Stomach (tissue), 9 donors: ENCODE data around the gene CDKN2AIPNL. TPM values are rescaled to one million over a fixed set of nuclear protein-coding genes. Genes with fewer than 3 reads are reported as not detected.

Experiments used
- DNase-seq, 2 donors: peaks; one replicate each; pipeline versions ENCODE4 v3.0.0 to v3.0.0-alpha.2; 2013 to 2019
- H3K27ac ChIP-seq, 5 donors: fragments of 200-600 bp in 4 of 5; sonication (generic) in 4 of 5; one replicate each; pipeline ENCODE4 v1.5.1; 2013 to 2019; ENCODE audit warnings: mild to moderate bottlenecking in 1 of 5, moderate library complexity in 1 of 5
- H3K27me3 ChIP-seq, 3 donors: fragments of 200-600 bp; sonication (generic); one replicate each; pipeline ENCODE4 v1.5.1; 2017 to 2019; ENCODE audit warnings: mixed run types in 1 of 3
- H3K36me3 ChIP-seq, 4 donors: fragments of 200-600 bp; sonication (generic); 1 replicate in 3 of 4; 2 replicates in 1 of 4; pipeline ENCODE4 v1.5.1; 2016 to 2019
- H3K4me1 ChIP-seq, 4 donors: fragments of 200-600 bp; sonication (generic); one replicate each; pipeline ENCODE4 v1.5.1; 2016 to 2019
- H3K4me3 ChIP-seq, 4 donors: fragments of 200-600 bp; sonication (generic) in 3 of 4; one replicate each; pipeline ENCODE4 v1.5.1; 2016 to 2019; ENCODE audit warnings: mild to moderate bottlenecking in 1 of 4
- H3K9me3 ChIP-seq, 4 donors: fragments of 200-600 bp; sonication (generic); one replicate each; pipeline ENCODE4 v1.5.1; 2016 to 2019
- CTCF ChIP-seq, 7 experiments: fragments of 450-650 bp in 4 of 7; fragments of 200-600 bp in 3 of 7; sonication (generic) in 3 of 7; IDR thresholded peaks; one replicate each; pipeline ENCODE4 v1.5.1; 2016 to 2019; ENCODE audit warnings: antibody characterized with exemption in 7 of 7, control low read depth in 2 of 7, mild to moderate bottlenecking in 1 of 7
- EP300 ChIP-seq: sonication (generic); formaldehyde crosslinking; IDR thresholded peaks from one replicate; pipeline ENCODE4 v1.6.1; 2017; ENCODE audit warnings: antibody characterized with exemption
- POLR2A ChIP-seq, 4 donors: fragments of 450-650 bp; IDR thresholded peaks; one replicate each; pipeline ENCODE4 v1.6.1; 2016; ENCODE audit warnings: antibody characterized with exemption in 4 of 4, control low read depth in 2 of 4, mild to moderate bottlenecking in 1 of 4, moderate library complexity in 1 of 4
- POLR2AphosphoS5 ChIP-seq, 3 donors: sonication (generic); formaldehyde crosslinking; IDR thresholded peaks; one replicate each; pipeline ENCODE4 v1.6.1; 2016; ENCODE audit warnings: antibody characterized with exemption in 3 of 3
- WGBS, 5 donors: extraction: QIAGEN DNeasy Blood & Tissue Kit in 3 of 5; methylation state at CpG; one replicate each; pipeline versions ENCODE4 v1.1.5 to v1.1.7; 2013 to 2018; 5-methylcytosine and 5-hydroxymethylcytosine counted together
- intact Hi-C: fragments of 100-400 bp; cut with DNase I; formaldehyde crosslinking; loops from one replicate; pipeline ENCODE4 v1.15.1; 2023; ENCODE audit warnings: low total_unique reads
- polyA plus RNA-seq, 3 donors: library from polyadenylated mRNA; stranded (reverse); fragments of 200-250 nt; gene quantifications; one replicate each; pipeline ENCODE4 v1.2.3, GENCODE V29; 2013
- total RNA-seq, 5 donors: library from RNA; depleted of rRNA; stranded (reverse); fragments of >200 nt; gene quantifications; one replicate each; pipeline versions ENCODE4 v1.1.0 to v1.2.3, GENCODE V29; 2014 to 2016
- donor health status: healthy with polysubstance abuse.
- donor health status: Bipolar disorder and iron deficiency.
- donor health status: healthy.

The CDKN2AIPNL gene
- total and polyA plus RNA-seq, 8 donors, result 2.0 to 49.7 (median 30.3) TPM

DNA sequence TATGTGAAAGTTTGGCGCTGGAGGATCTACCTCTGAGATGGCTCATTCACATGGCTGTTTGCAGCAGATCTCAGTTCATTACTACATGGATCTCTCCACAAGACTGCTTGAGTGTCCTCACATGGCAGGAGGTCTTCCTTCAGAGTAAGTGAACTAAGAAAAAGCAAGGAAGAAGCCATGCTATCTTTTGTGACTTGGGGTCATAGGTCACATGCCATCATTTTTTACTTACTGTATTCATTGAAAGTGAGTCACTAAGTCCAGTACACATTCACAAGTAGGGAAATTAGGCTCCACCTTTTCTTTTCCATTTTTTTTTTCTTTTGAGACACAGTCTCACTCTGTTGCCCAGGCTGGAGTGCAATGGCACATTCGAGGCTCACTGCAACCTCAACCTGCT, 8.7 kb upstream of the CDKN2AIPNL start:
- intact Hi-C loops, result no loop called here
- Histone ChIP-seq H3K36me3 (no peaks in the 10 kb centered on the region), H3K27me3 (no peaks in the 10 kb centered on the region), H3K27ac (no peak overlapping the region), H3K4me3 (no peak overlapping the region), H3K9me3 (no peaks in the 10 kb centered on the region), H3K4me1 (no peaks in the 10 kb centered on the region)
- no peak for DNase-seq
- TF ChIP-seq EP300 (no peak), POLR2A (IDR thresholded peaks at IDR 0.05) (no peak), CTCF (IDR thresholded peaks at IDR 0.05) (no peak), POLR2AphosphoS5 (IDR thresholded peaks at IDR 0.05) (no peak)
- 81 to 88% (median 87%) methylated on average over 2 of the region's 2 CpGs for WGBS, 5 donors

DNA sequence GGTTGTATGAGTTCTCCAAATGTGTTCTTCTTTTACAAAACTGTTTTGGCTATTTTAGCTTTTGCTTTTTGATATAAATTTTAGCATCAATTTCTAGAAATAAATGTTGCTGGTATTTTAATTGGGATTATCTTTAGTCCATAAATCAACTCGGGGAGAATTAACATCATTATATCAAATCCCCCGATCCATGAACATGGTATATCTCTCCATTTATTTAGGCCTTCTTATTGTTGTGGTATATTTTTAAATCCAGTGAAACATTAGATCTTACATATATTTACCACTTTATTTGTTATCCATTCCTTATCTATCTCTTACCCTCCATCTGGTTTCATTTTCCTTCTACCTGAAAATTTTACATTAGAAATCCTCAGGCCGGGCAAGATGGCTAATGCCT, 7.3 kb upstream of the CDKN2AIPNL start:
- Histone ChIP-seq H3K27me3 (no peaks in the 10 kb centered on the region), H3K4me1 (no peaks in the 10 kb centered on the region), H3K4me3 (no peak overlapping the region), H3K27ac (no peak overlapping the region), H3K36me3 (no peaks in the 10 kb centered on the region), H3K9me3 (no peaks in the 10 kb centered on the region)
- no peak for TF ChIP-seq POLR2A (IDR thresholded peaks at IDR 0.05)
- TF ChIP-seq CTCF (IDR thresholded peaks at IDR 0.05), result no peak
- no peak for TF ChIP-seq EP300
- TF ChIP-seq POLR2AphosphoS5 (IDR thresholded peaks at IDR 0.05), result no peak
- 95 to 97% (median 97%) methylated on average over 3 of the region's 3 CpGs for WGBS, 5 donors
- intact Hi-C loops, result loop anchor here (10.0 kb wide), 2 partner anchors 106 to 156 kb away; partner anchors contain the start of gene JADE2
- no peak for DNase-seq

GRCh38 chr5:134417707-134418106, 6.0 kb upstream of the CDKN2AIPNL start:
- no peak overlapping the region for H3K27ac ChIP-seq
- H3K9me3 ChIP-seq, result no peaks in the 10 kb centered on the region
- no peak for DNase-seq
- H3K4me3 ChIP-seq, result no peak overlapping the region
- H3K4me1 ChIP-seq, result peaks cover 0 to 4% (median 2%) of the 10 kb centered on the region in 4 donors
- intact Hi-C loops, result loop anchor here (10.0 kb wide), 2 partner anchors 107 to 157 kb away; partner anchors contain the start of gene JADE2
- no peaks in the 10 kb centered on the region for H3K36me3 ChIP-seq
- no peak for TF ChIP-seq EP300
- TF ChIP-seq POLR2A (IDR thresholded peaks at IDR 0.05), result no peak
- no peak for TF ChIP-seq POLR2AphosphoS5 (IDR thresholded peaks at IDR 0.05)
- no peak for TF ChIP-seq CTCF (IDR thresholded peaks at IDR 0.05)
- H3K27me3 ChIP-seq, result no peaks in the 10 kb centered on the region

DNA sequence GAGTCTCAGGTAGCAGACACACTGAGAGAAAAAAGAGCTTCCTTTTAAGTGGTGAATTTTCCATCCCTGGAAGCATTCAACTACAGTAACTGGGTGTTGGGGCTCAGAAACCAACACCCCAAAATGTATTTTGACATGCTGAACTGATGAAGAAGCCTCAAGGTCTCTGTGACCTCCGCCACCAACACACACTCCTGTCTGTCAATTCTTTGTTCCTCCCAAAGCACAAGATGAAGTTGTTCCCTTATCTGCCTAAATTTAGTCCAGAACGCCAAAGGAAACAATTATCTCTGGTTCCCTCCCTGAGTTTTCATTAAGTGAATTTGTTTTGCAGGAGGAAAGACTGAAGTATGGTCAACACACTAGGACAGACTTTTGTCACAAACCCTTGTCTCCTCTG, 1.4 kb upstream of the CDKN2AIPNL start:
- DNase-seq, result no peak
- WGBS, 5 donors, result 76 to 88% (median 77%) methylated on average over 2 of the region's 2 CpGs
- H3K27ac ChIP-seq, result peak overlapping the region in 1 of 5 donors; percentile 84
- peaks cover 15 to 39% (median 29%) of the 10 kb centered on the region in 4 donors for H3K4me1 ChIP-seq
- H3K36me3 ChIP-seq, result no peaks in the 10 kb centered on the region
- no peak overlapping the region for H3K4me3 ChIP-seq
- H3K9me3 ChIP-seq, result no peaks in the 10 kb centered on the region
- intact Hi-C loops, result loop anchor here (10.0 kb wide), 2 partner anchors 112 to 162 kb away; partner anchors contain the start of gene JADE2
- H3K27me3 ChIP-seq, result no peaks in the 10 kb centered on the region
- TF ChIP-seq POLR2AphosphoS5 (IDR thresholded peaks at IDR 0.05) (no peak), CTCF (IDR thresholded peaks at IDR 0.05) (no peak), POLR2A (IDR thresholded peaks at IDR 0.05) (no peak), EP300 (no peak)
